ENCODE data around the gene STX1B. TPM values are rescaled to one million over a fixed set of nuclear protein-coding genes. Genes with fewer than 3 reads are reported as not detected.

The STX1B gene
- total and polyA plus RNA-seq, 2 of the 8 experiments (the other 6 are each of a cell fraction or from before 2014, with no cell fraction given) = 8.9 to 20.2 TPM

DNA sequence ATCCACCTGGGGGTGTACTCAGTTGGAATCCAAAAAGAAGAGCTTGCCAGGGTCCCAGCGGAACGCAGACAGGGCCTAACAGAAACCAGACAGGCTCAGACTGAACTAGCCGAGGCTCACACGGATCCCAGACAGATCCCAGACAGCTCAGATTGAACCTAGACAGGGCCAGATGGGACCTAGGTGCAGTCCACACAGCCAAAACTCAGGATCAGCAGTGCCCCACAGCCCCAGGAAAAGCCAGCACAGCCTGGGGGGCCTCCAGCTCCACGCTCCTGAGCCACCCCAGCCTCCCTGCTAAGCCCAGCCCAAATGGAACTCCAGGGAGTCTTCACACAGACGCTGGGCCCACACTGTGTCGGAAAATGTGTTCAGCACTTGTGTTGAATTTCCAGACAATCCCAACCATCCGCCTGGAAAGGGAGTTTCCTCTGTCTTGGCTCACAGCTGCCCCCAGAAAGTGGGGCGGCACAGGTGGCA is 7.5 kb downstream of the STX1B start:
- Histone ChIP-seq H3K9ac (replicated peaks in 1 of 4; ENCODE audit: extremely low read depth in 1 of 4, low read depth in 3 of 4, low read length in 3 of 4) (no peak overlapping the region), H3K27ac (ENCODE audit: low read depth, low read length) (no peak overlapping the region), H3K4me2 (ENCODE audit: insufficient read depth in 1 of 2, low read depth in 2 of 2, low read length in 2 of 2) (no peak overlapping the region), H2BK5ac (ENCODE audit: low read depth, low read length) (no peak overlapping the region), H3K79me1 (ENCODE audit: low read depth, low read length) (0 out of 2 replicates have a peak, but pooled peaks cover 8% of the 10 kb centered on the region), H4K91ac (replicated peaks; ENCODE audit: insufficient read length, low read length) (no peak overlapping the region), H3K14ac (ENCODE audit: insufficient read length) (no peak overlapping the region), H3K27me3 (replicated peaks in 1 of 4; ENCODE audit: control insufficient read depth in 3 of 4, extremely low read depth in 1 of 4, insufficient read depth in 3 of 4, low read length in 3 of 4) (no peaks in the 10 kb centered on the region; a peak in 1 of 7 replicates), H3K4me1 (replicated peaks in 1 of 4; ENCODE audit: control insufficient read depth in 3 of 4, insufficient read depth in 4 of 4, low read length in 3 of 4) (peaks cover under 1 to 5% (median 3%) of the 10 kb centered on the region in 4 experiments), H3K56ac (replicated peaks; ENCODE audit: insufficient read length, low read depth, low read length) (no peak overlapping the region), H3K23me2 (ENCODE audit: low read depth, low read length) (no peaks in the 10 kb centered on the region; the same call in 1 of the 2 replicates), H3K4me3 (ENCODE audit: extremely low read depth in 1 of 4, insufficient read depth in 2 of 4, low read depth in 3 of 4, low read length in 4 of 4) (no peak overlapping the region), H2AK5ac (ENCODE audit: low read depth, low read length) (no peak overlapping the region), H3K9me3 (ENCODE audit: insufficient read depth in 2 of 2, low read depth in 1 of 2, low read length in 1 of 2) (no peaks in the 10 kb centered on the region), H2BK120ac (replicated peaks; ENCODE audit: low read depth, low read length) (no peak overlapping the region), H3K4ac (replicated peaks; ENCODE audit: insufficient read length, low read depth, low read length) (no peak overlapping the region), H4K8ac (ENCODE audit: extremely low read depth, insufficient read depth, low read length) (peak overlapping the region; percentile 18; the same call in 1 of the 2 replicates), H2BK20ac (ENCODE audit: low read length) (no peak overlapping the region), H2AFZ (ENCODE audit: low read length) (no peak overlapping the region), H3K23ac (ENCODE audit: insufficient read length) (no peak overlapping the region), H2BK15ac (ENCODE audit: low read length) (no peak overlapping the region), H4K5ac (ENCODE audit: insufficient read length, low read depth, low read length) (no peak overlapping the region), H2BK12ac (ENCODE audit: low read depth, low read length) (no peak overlapping the region), H4K20me1 (replicated peaks in 1 of 2; ENCODE audit: control insufficient read depth in 1 of 2, insufficient read depth in 2 of 2, low read length in 2 of 2) (peaks cover 0 to 2% of the 10 kb centered on the region in 2 experiments), H3K36me3 (ENCODE audit: control insufficient read depth in 2 of 4, insufficient read depth in 4 of 4, low read length in 3 of 4) (no peaks in the 10 kb centered on the region), H3K18ac (ENCODE audit: extremely low read depth, low read length) (no peak overlapping the region), H3K79me2 (ENCODE audit: control insufficient read depth in 1 of 2, insufficient read depth in 2 of 2, low read length in 2 of 2) (no peaks in the 10 kb centered on the region)
- WGBS, 2 experiments (ENCODE audit: extremely low coverage in 1 of 2, insufficient coverage in 1 of 2, insufficient read length in 1 of 2, insufficient replicate concordance in 2 of 2, low coverage in 1 of 2, low lambda C conversion rate in 2 of 2, missing lambda C conversion rate in 1 of 2) = 89% methylated on average over 9 of the region's 9 CpGs; no CpG with 5 or more reads in 1 of the 2 experiments
- CTCF ChIA-PET (ENCODE audit: partially characterized antibody) = interaction anchor here (0.7 to 2.5 kb wide), 6 partner anchors 18 to 711 kb away, joined by 3 to 12 read pairs (median 6); partner anchors contain the start of gene HSD3B7
- TF ChIP-seq SIX5 (IDR thresholded peaks at IDR 0.05; ENCODE audit: low read depth, low read length) (no peak), SRF (IDR thresholded peaks at IDR 0.05; ENCODE audit: low read depth, low read length) (no peak), POLR2A (IDR thresholded peaks at IDR 0.05; ENCODE audit: control extremely low read depth in 1 of 2, low read depth in 2 of 2, low read length in 2 of 2) (no peak), SP4 (IDR thresholded peaks at IDR 0.05; ENCODE audit: low read length) (no peak), KDM4A (IDR thresholded peaks at IDR 0.05; ENCODE audit: low read depth, low read length, severe bottlenecking) (no peak), BCL11A (IDR thresholded peaks at IDR 0.05; ENCODE audit: low read depth in 2 of 2, low read length in 2 of 2) (no peak), YY1 (IDR thresholded peaks at IDR 0.05; ENCODE audit: low read depth, low read length) (no peak), BACH1 (IDR thresholded peaks at IDR 0.05; ENCODE audit: low read length) (no peak)
- TF ChIP-seq, protein P1, sequence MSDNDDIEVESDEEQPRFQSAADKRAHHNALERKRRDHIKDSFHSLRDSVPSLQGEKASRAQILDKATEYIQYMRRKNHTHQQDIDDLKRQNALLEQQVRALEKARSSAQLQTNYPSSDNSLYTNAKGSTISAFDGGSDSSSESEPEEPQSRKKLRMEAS (IDR thresholded peaks at IDR 0.05) = no peak
- TF ChIP-seq, protein P2, sequence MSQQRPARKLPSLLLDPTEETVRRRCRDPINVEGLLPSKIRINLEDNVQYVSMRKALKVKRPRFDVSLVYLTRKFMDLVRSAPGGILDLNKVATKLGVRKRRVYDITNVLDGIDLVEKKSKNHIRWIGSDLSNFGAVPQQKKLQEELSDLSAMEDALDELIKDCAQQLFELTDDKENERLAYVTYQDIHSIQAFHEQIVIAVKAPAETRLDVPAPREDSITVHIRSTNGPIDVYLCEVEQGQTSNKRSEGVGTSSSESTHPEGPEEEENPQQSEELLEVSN (IDR thresholded peaks at IDR 0.05) = no peak
- POLR2A ChIA-PET (ENCODE audit: partially characterized antibody) = interaction anchor here (0.5 to 3.0 kb wide), 8 partner anchors 17 to 199 kb away, joined by 3 to 14 read pairs (median 4); partner anchors contain the start of gene HSD3B7
- no peak for FAIRE-seq
- no peak for DNase-seq (ENCODE audit: low read depth in 1 of 2, low spot score in 2 of 2)
